Hepatocyte (in vitro differentiated cells): ENCODE results near the gene NGFR. TPM values are rescaled to one million over a fixed set of nuclear protein-coding genes. Genes with fewer than 3 reads are reported as not detected.
A peak's percentile ranks its signal among the peaks of the same experiment; 100 is the strongest.

Experiments
- DNase-seq: peaks from one replicate; pipeline ENCODE4 v3.0.0-alpha.2; 2016; ENCODE audit warnings: low spot score
- H2AFZ ChIP-seq: fragments of 200-600 bp; sonication (generic); 2 replicates; pipeline ENCODE4 v1.6.0; 2016; ENCODE audit warnings: antibody characterized with exemption, mild to moderate bottlenecking
- H3K27ac ChIP-seq: fragments of 200-600 bp; sonication (generic); 2 replicates; pipeline ENCODE4 v1.5.1; 2016; ENCODE audit warnings: mild to moderate bottlenecking
- H3K27me3 ChIP-seq: fragments of 200-600 bp; sonication (generic); 2 replicates; pipeline ENCODE4 v1.6.1; 2016
- H3K36me3 ChIP-seq: fragments of 200-600 bp; sonication (generic); replicated peaks from 2 replicates; pipeline ENCODE4 v1.5.1; 2016; ENCODE audit warnings: low read depth; ENCODE audit not compliant: insufficient read depth
- H3K4me1 ChIP-seq: fragments of 200-600 bp; sonication (generic); 2 replicates; pipeline ENCODE4 v1.5.1; 2016; ENCODE audit warnings: mild to moderate bottlenecking, moderate library complexity; ENCODE audit not compliant: insufficient read depth
- H3K4me2 ChIP-seq: fragments of 200-600 bp; sonication (generic); 2 replicates; pipeline ENCODE4 v1.6.0; 2016
- H3K4me3 ChIP-seq: fragments of 200-600 bp; sonication (generic); 2 replicates; pipeline ENCODE4 v1.5.1; 2016; ENCODE audit warnings: mild to moderate bottlenecking
- H3K79me2 ChIP-seq: fragments of 200-600 bp; sonication (generic); 2 replicates; pipeline ENCODE4 v1.6.0; 2017; ENCODE audit warnings: mild to moderate bottlenecking
- H3K9me2 ChIP-seq: fragments of 200-600 bp; sonication (generic); replicated peaks from 2 replicates; pipeline ENCODE4 v1.6.0; 2017; ENCODE audit warnings: mild to moderate bottlenecking; ENCODE audit not compliant: insufficient read depth
- H3K9me3 ChIP-seq: fragments of 200-600 bp; sonication (generic); 2 replicates; pipeline ENCODE4 v1.5.1; 2016; ENCODE audit warnings: low read depth, mild to moderate bottlenecking
- H4K20me1 ChIP-seq: fragments of 200-600 bp; sonication (generic); 2 replicates; pipeline ENCODE4 v1.6.0; 2016; ENCODE audit warnings: mild to moderate bottlenecking; ENCODE audit not compliant: insufficient read depth, poor library complexity, severe bottlenecking
- CTCF ChIP-seq: fragments of 200-600 bp; sonication (generic); IDR thresholded peaks from 2 replicates; pipeline ENCODE4 v1.5.1; 2016; ENCODE audit warnings: antibody characterized with exemption, mild to moderate bottlenecking; ENCODE audit not compliant: poor library complexity
- EZH2 ChIP-seq: fragments of 200-600 bp; sonication (generic); IDR thresholded peaks from 2 replicates; pipeline ENCODE4 v1.6.1; 2016; ENCODE audit warnings: antibody characterized with exemption, mild to moderate bottlenecking, borderline replicate concordance
- EZH2phosphoT487 ChIP-seq: fragments of 200-600 bp; sonication (generic); IDR thresholded peaks from one replicate; pipeline ENCODE4 v1.6.1; 2018; ENCODE audit warnings: antibody characterized with exemption, mild to moderate bottlenecking, low read depth, moderate library complexity; ENCODE audit not compliant: unreplicated experiment, severe bottlenecking
- WGBS: methylation state at CpG from one replicate; pipeline ENCODE4 v1.1.6; 2016; ENCODE audit warnings: low lambda C conversion rate; ENCODE audit errors: missing lambda C conversion rate; 5-methylcytosine and 5-hydroxymethylcytosine counted together
- polyA plus RNA-seq: library from polyadenylated mRNA; unstranded; fragments of >200 nt; fragmentation: Nextera tagmentation; extraction: Ambion mirVana; gene quantifications from 2 replicates; pipeline ENCODE4 v1.2.1, GENCODE V29; 2016
- total RNA-seq: library from RNA; depleted of rRNA; stranded (reverse); fragments of >200 nt; gene quantifications from 2 replicates; pipeline ENCODE4 v1.2.3, GENCODE V29; 2014

The NGFR gene
- total and polyA plus RNA-seq, 2 experiments from 2014 or later: 3.6 to 5.6 TPM

DNA sequence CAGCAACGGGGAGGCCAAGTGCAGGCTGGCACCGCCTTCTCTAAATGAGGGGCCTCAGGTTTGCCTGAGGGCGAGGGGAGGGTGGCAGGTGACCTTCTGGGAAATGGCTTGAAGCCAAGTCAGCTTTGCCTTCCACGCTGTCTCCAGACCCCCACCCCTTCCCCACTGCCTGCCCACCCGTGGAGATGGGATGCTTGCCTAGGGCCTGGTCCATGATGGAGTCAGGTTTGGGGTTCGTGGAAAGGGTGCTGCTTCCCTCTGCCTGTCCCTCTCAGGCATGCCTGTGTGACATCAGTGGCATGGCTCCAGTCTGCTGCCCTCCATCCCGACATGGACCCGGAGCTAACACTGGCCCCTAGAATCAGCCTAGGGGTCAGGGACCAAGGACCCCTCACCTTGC, 18.5 kb downstream of the NGFR start:
- H3K4me3 ChIP-seq: no peak overlapping the region
- no peak overlapping the region for H3K4me2 ChIP-seq
- no peak for DNase-seq
- H3K79me2 ChIP-seq: no peaks in the 10 kb centered on the region
- no peaks in the 10 kb centered on the region for H3K9me2 ChIP-seq
- H3K4me1 ChIP-seq: peaks cover 22% of the 10 kb centered on the region
- no peaks in the 10 kb centered on the region for H3K9me3 ChIP-seq
- no peaks in the 10 kb centered on the region for H3K27me3 ChIP-seq
- 88% methylated on average over 8 of the region's 8 CpGs for WGBS
- TF ChIP-seq CTCF (no peak), EZH2 (no peak), EZH2phosphoT487 (no peak)
- no peaks in the 10 kb centered on the region for H3K36me3 ChIP-seq
- no peaks in the 10 kb centered on the region for H4K20me1 ChIP-seq
- no peak overlapping the region for H3K27ac ChIP-seq
- no peak overlapping the region for H2AFZ ChIP-seq

- no peaks in the 10 kb centered on the region for H3K79me2 ChIP-seq
- peak overlapping the region; percentile 91 for H3K27ac ChIP-seq
- H3K4me1 ChIP-seq: peaks cover 17% of the 10 kb centered on the region
- H3K4me3 ChIP-seq: no peak overlapping the region
- H3K9me2 ChIP-seq: no peaks in the 10 kb centered on the region
- no peaks in the 10 kb centered on the region for H4K20me1 ChIP-seq
- no peak for DNase-seq
- no peak overlapping the region for H2AFZ ChIP-seq
- WGBS: 78% methylated on average over 15 of the region's 15 CpGs
- no peak overlapping the region for H3K4me2 ChIP-seq
- H3K36me3 ChIP-seq: no peaks in the 10 kb centered on the region
- no peaks in the 10 kb centered on the region for H3K9me3 ChIP-seq
- H3K27me3 ChIP-seq: no peaks in the 10 kb centered on the region
- TF ChIP-seq EZH2 (no peak), EZH2phosphoT487 (no peak), CTCF (no peak)
Measured at GRCh38 chr17:49514071-49514721, 19.1 kb downstream of the NGFR start.

DNA sequence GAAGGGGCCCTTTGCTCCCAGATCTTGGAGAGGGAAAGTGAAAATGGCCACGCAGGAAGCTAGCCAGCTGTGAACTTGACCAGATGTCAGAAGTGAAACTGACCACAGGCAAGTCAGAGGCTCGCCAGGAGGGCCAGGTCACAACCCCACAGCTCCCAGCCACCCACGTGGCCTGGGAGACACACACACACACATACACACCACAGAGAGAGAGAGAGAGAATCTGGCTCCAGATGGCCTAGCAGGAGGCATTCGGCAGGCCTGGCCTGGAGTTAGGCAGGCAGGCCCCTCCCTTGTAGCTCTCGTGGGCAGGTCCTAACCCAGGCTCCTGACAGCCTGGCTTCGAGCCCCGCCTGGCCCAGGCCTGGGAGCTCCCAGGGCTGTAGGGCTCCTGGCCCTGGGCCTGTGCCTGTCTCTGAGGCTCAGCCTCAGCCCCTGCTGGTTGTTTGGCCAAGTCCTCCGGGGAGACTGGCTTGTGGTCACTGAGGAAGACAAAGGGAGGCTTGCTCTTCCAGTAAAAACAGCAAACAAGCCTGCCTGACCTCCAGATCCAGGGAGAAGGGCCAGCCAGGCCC, 20.2 kb downstream of the NGFR start:
- Histone ChIP-seq H4K20me1 (no peaks in the 10 kb centered on the region), H2AFZ (peak overlapping the region; percentile 29), H3K27me3 (no peaks in the 10 kb centered on the region), H3K9me3 (no peaks in the 10 kb centered on the region), H3K4me3 (no peak overlapping the region), H3K27ac (peak overlapping the region; percentile 91), H3K9me2 (no peaks in the 10 kb centered on the region), H3K4me1 (peaks cover 17% of the 10 kb centered on the region), H3K4me2 (peak overlapping the region; percentile 12), H3K36me3 (no peaks in the 10 kb centered on the region), H3K79me2 (no peaks in the 10 kb centered on the region)
- WGBS: 33% methylated on average over 8 of the region's 8 CpGs
- TF ChIP-seq EZH2phosphoT487 (no peak), EZH2 (no peak), CTCF (no peak)
- DNase-seq: peak; percentile 83
